ENCODE results near the gene SORBS2.

SORBS2 gene

GRCh38 chr4:185800266-185800945 is 11.6 kb downstream of the SORBS2 start:
- DNase-seq (ENCODE audit: low read depth in 3 of 3), result no peak

GRCh38 chr4:185799442-185799841 is 12.6 kb downstream of the SORBS2 start:
- DNase-seq (ENCODE audit: low read depth in 3 of 3), result no peak

- no peak for DNase-seq (ENCODE audit: low read depth in 3 of 3)
Observed at GRCh38 chr4:185797596-185798338, 14.2 kb downstream of the SORBS2 start.

GRCh38 chr4:185797018-185797417 is 15.0 kb downstream of the SORBS2 start:
- no peak for DNase-seq (ENCODE audit: low read depth in 3 of 3)

- no peak for DNase-seq (ENCODE audit: low read depth in 3 of 3)
Observed at GRCh38 chr4:185796176-185796575, 15.8 kb downstream of the SORBS2 start.

GRCh38 chr4:185794637-185795036 is 17.4 kb downstream of the SORBS2 start:
- DNase-seq (ENCODE audit: low read depth in 3 of 3), result no peak

GRCh38 chr4:185793716-185794115 is 18.3 kb downstream of the SORBS2 start:
- no peak for DNase-seq (ENCODE audit: low read depth in 3 of 3)

- DNase-seq (ENCODE audit: low read depth in 3 of 3), result no peak
Observed at GRCh38 chr4:185793116-185793485, 18.9 kb downstream of the SORBS2 start.

GRCh38 chr4:185792384-185793115 is 19.4 kb downstream of the SORBS2 start:
- no peak for DNase-seq (ENCODE audit: low read depth in 3 of 3)

- no peak for DNase-seq (ENCODE audit: low read depth in 3 of 3)
Observed at GRCh38 chr4:185787926-185788679, 23.9 kb downstream of the SORBS2 start.

GRCh38 chr4:185786422-185786821 is 25.6 kb downstream of the SORBS2 start:
- DNase-seq (ENCODE audit: low read depth in 3 of 3), result no peak

- DNase-seq (ENCODE audit: low read depth in 3 of 3), result no peak
Observed at GRCh38 chr4:185783574-185783973, 28.4 kb downstream of the SORBS2 start.

GRCh38 chr4:185782523-185782922 is 29.5 kb downstream of the SORBS2 start:
- DNase-seq (ENCODE audit: low read depth in 3 of 3), result no peak

- no peak for DNase-seq (ENCODE audit: low read depth in 3 of 3)
Observed at GRCh38 chr4:185781555-185782215, 30.3 kb downstream of the SORBS2 start.

GRCh38 chr4:185780472-185780871 is 31.5 kb downstream of the SORBS2 start:
- no peak for DNase-seq (ENCODE audit: low read depth in 3 of 3)

- DNase-seq (ENCODE audit: low read depth in 3 of 3), result no peak
Observed at GRCh38 chr4:185779517-185779916, 32.5 kb downstream of the SORBS2 start.

GRCh38 chr4:185778307-185778706 is 33.7 kb downstream of the SORBS2 start:
- no peak for DNase-seq (ENCODE audit: low read depth in 3 of 3)

GRCh38 chr4:185775792-185776555 is 36.0 kb downstream of the SORBS2 start:
- DNase-seq (ENCODE audit: low read depth in 3 of 3), result no peak

- DNase-seq (ENCODE audit: low read depth in 3 of 3), result no peak
Observed at GRCh38 chr4:185774845-185775680, 36.9 kb downstream of the SORBS2 start.

GRCh38 chr4:185774131-185774653 is 37.8 kb downstream of the SORBS2 start:
- DNase-seq (ENCODE audit: low read depth in 3 of 3), result no peak
